Body of pancreas (tissue), 4 donors: ENCODE results near the gene MOB4. TPM values are rescaled to one million over a fixed set of nuclear protein-coding genes. Genes with fewer than 3 reads are reported as not detected.
A peak's percentile ranks its signal among the peaks of the same experiment; 100 is the strongest.
"Not testable (repeated sequence)": the region's sequence is repeated elsewhere in the genome, so short reads cannot be mapped to it uniquely, and the experiment has no call there.

Experiments
- ATAC-seq: fragments of 150-250 bp; one replicate; pipeline ENCODE4 v1.9.1; 2016
- DNase-seq, 4 donors: peaks; one replicate each; pipeline ENCODE4 v3.0.0-alpha.2; 2019
- H3K27ac ChIP-seq, 4 donors: fragments of 200-600 bp; sonication (generic); 1 replicate in 3 of 4; 2 replicates in 1 of 4; pipeline versions ENCODE4 v1.5.1 to v1.6.1; 2016 to 2019; ENCODE audit warnings: mild to moderate bottlenecking in 1 of 4, mixed read lengths in 1 of 4, moderate library complexity in 1 of 4
- H3K27me3 ChIP-seq, 2 donors: fragments of 200-600 bp; sonication (generic); one replicate each; pipeline ENCODE4 v1.6.0; 2016; ENCODE audit warnings: mild to moderate bottlenecking in 1 of 2
- H3K36me3 ChIP-seq, 2 donors: fragments of 200-600 bp; sonication (generic); replicated peaks in 1 of 2; 2 replicates each; pipeline ENCODE4 v1.5.1; 2016; ENCODE audit warnings: low read depth in 2 of 2; ENCODE audit not compliant: insufficient read depth in 1 of 2
- H3K4me1 ChIP-seq: fragments of 200-600 bp; sonication (generic); one replicate; pipeline ENCODE4 v1.6.0; 2016
- H3K4me3 ChIP-seq, 2 donors: fragments of 200-600 bp; sonication (generic); 1 replicate in 1 of 2; 2 replicates in 1 of 2; pipeline ENCODE4 v1.5.1; 2016 to 2019
- H3K9me3 ChIP-seq, 3 donors: fragments of 200-600 bp; sonication (generic); 1 replicate in 2 of 3; 2 replicates in 1 of 3; pipeline ENCODE4 v1.5.1; 2016
- CTCF ChIP-seq, 7 experiments: fragments of 450-650 bp in 4 of 7; fragments of 200-600 bp in 3 of 7; sonication (generic) in 3 of 7; IDR thresholded peaks; one replicate each; pipeline ENCODE4 v1.5.1; 2016 to 2019; ENCODE audit warnings: antibody characterized with exemption in 7 of 7
- POLR2A ChIP-seq, 3 donors: fragments of 450-650 bp; IDR thresholded peaks; one replicate each; pipeline ENCODE4 v1.6.1; 2016; ENCODE audit warnings: antibody characterized with exemption in 3 of 3, mild to moderate bottlenecking in 2 of 3
- WGBS, 2 donors: methylation state at CpG; one replicate each; pipeline ENCODE4 v1.1.5; 2017; 5-methylcytosine and 5-hydroxymethylcytosine counted together
- intact Hi-C: fragments of 100-400 bp; cut with DNase I; formaldehyde crosslinking; loops from one replicate; pipeline ENCODE4 v1.15.1; 2023
- total RNA-seq, 2 donors: library from RNA; depleted of rRNA; stranded (reverse); fragments of >200 nt; gene quantifications; one replicate each; pipeline ENCODE4 v1.1.0, GENCODE V29; 2016

MOB4 gene
- total RNA-seq, 2 donors from 2014 or later: 5.3 to 16.1 TPM

GRCh38 chr2:197571627-197572271 lies 55.9 kb downstream of the MOB4 start:
- TF ChIP-seq CTCF (IDR thresholded peaks at IDR 0.05) (no peak), POLR2A (IDR thresholded peaks at IDR 0.05) (no peak)
- H3K4me1 ChIP-seq: no peaks in the 10 kb centered on the region
- WGBS, 2 donors: 64 to 73% methylated on average over 10 of the region's 10 CpGs
- no peak overlapping the region for H3K27ac ChIP-seq
- ATAC-seq: no peak
- no peaks in the 10 kb centered on the region for H3K27me3 ChIP-seq
- no peaks in the 10 kb centered on the region for H3K36me3 ChIP-seq
- no peaks in the 10 kb centered on the region for H3K9me3 ChIP-seq
- no peak overlapping the region for H3K4me3 ChIP-seq
- intact Hi-C loops: no loop called here
- DNase-seq: no peak

GRCh38 chr2:197573608-197574007 lies 57.7 kb downstream of the MOB4 start:
- Histone ChIP-seq H3K27ac (no peak overlapping the region), H3K36me3 (no peaks in the 10 kb centered on the region), H3K4me3 (no peak overlapping the region), H3K4me1 (no peaks in the 10 kb centered on the region), H3K27me3 (no peaks in the 10 kb centered on the region), H3K9me3 (no peaks in the 10 kb centered on the region)
- intact Hi-C loops: no loop called here
- TF ChIP-seq POLR2A (IDR thresholded peaks at IDR 0.05) (no peak), CTCF (IDR thresholded peaks at IDR 0.05) (no peak)
- no peak for ATAC-seq
- WGBS, 2 donors: 92 to 96% methylated on average over 2 of the region's 2 CpGs
- DNase-seq: no peak

GRCh38 chr2:197575987-197576386 lies 60.1 kb downstream of the MOB4 start:
- no peak overlapping the region for H3K27ac ChIP-seq
- H3K4me3 ChIP-seq: no peak overlapping the region
- H3K36me3 ChIP-seq: no peaks in the 10 kb centered on the region
- intact Hi-C loops: no loop called here
- H3K4me1 ChIP-seq: no peaks in the 10 kb centered on the region
- H3K9me3 ChIP-seq: no peaks in the 10 kb centered on the region
- H3K27me3 ChIP-seq: no peaks in the 10 kb centered on the region
- ATAC-seq (no peak), DNase-seq (peak in 2 of 4 donors; percentile 8 to 10)
- WGBS, 2 donors: 90 to 94% methylated on average over 2 of the region's 2 CpGs
- TF ChIP-seq POLR2A (IDR thresholded peaks at IDR 0.05) (no peak), CTCF (IDR thresholded peaks at IDR 0.05) (no peak)

- H3K9me3 ChIP-seq: no peaks in the 10 kb centered on the region
- DNase-seq (peak in 1 of 4 donors; percentile 8), ATAC-seq (no peak)
- H3K27me3 ChIP-seq: no peaks in the 10 kb centered on the region
- TF ChIP-seq CTCF (IDR thresholded peaks at IDR 0.05) (no peak), POLR2A (IDR thresholded peaks at IDR 0.05) (no peak)
- H3K27ac ChIP-seq: no peak overlapping the region
- no peaks in the 10 kb centered on the region for H3K4me1 ChIP-seq
- intact Hi-C loops: no loop called here
- WGBS, 2 donors: 22 to 23% methylated on average over 3 of the region's 3 CpGs
- H3K36me3 ChIP-seq: no peaks in the 10 kb centered on the region
- no peak overlapping the region for H3K4me3 ChIP-seq
Observed at GRCh38 chr2:197576631-197577030, 60.8 kb downstream of the MOB4 start.

- TF ChIP-seq CTCF (IDR thresholded peaks at IDR 0.05) (no peak), POLR2A (IDR thresholded peaks at IDR 0.05) (no peak)
- DNase-seq (no peak), ATAC-seq (no peak)
- intact Hi-C loops: no loop called here
- H3K9me3 ChIP-seq: no peaks in the 10 kb centered on the region
- no peak overlapping the region for H3K27ac ChIP-seq
- no peaks in the 10 kb centered on the region for H3K27me3 ChIP-seq
- no peaks in the 10 kb centered on the region for H3K4me1 ChIP-seq
- H3K4me3 ChIP-seq: no peak overlapping the region
- no peaks in the 10 kb centered on the region for H3K36me3 ChIP-seq
- 80 to 89% methylated on average over 4 of the region's 4 CpGs for WGBS, 2 donors
Observed at GRCh38 chr2:197577446-197577845, 61.6 kb downstream of the MOB4 start.

GRCh38 chr2:197578294-197578693 lies 62.4 kb downstream of the MOB4 start:
- H3K27me3 ChIP-seq, DNase-seq, H3K4me1 ChIP-seq, H3K9me3 ChIP-seq, ATAC-seq, intact Hi-C loops, H3K36me3 ChIP-seq, H3K4me3 ChIP-seq, H3K27ac ChIP-seq: not testable (repeated sequence)
- 72 to 80% methylated on average over 2 of the region's 2 CpGs for WGBS, 2 donors

- intact Hi-C loops, ATAC-seq, H3K27me3 ChIP-seq, H3K4me1 ChIP-seq, DNase-seq, H3K27ac ChIP-seq, H3K9me3 ChIP-seq, H3K36me3 ChIP-seq, H3K4me3 ChIP-seq: not testable (repeated sequence)
- 65 to 86% methylated on average over 3 of the region's 3 CpGs for WGBS, 2 donors
Observed at GRCh38 chr2:197580166-197580565, 64.3 kb downstream of the MOB4 start.
